Tibial artery (tissue), 4 donors: ENCODE data around the gene TAF3.
A peak's percentile ranks its signal among the peaks of the same experiment; 100 is the strongest.

Experiments
- DNase-seq, 2 donors: peaks; one replicate each; pipeline ENCODE4 v3.0.0-alpha.2; 2019
- H3K27ac ChIP-seq, 2 donors: fragments of 200-600 bp; sonication (generic) in 1 of 2; 1 replicate in 1 of 2; 2 replicates in 1 of 2; pipeline ENCODE4 v1.5.1; 2018 to 2019; ENCODE audit warnings: mild to moderate bottlenecking in 1 of 2
- H3K27me3 ChIP-seq, 2 donors: fragments of 200-600 bp; sonication (generic) in 1 of 2; one replicate each; pipeline versions ENCODE4 v1.5.1 to v1.6.0; 2016 to 2019
- H3K36me3 ChIP-seq, 3 donors: fragments of 200-600 bp; sonication (generic) in 2 of 3; one replicate each; pipeline ENCODE4 v1.5.1; 2016 to 2019; ENCODE audit warnings: mild to moderate bottlenecking in 2 of 3
- H3K4me1 ChIP-seq, 4 donors: fragments of 200-600 bp; sonication (generic) in 2 of 4; 1 replicate in 3 of 4; 2 replicates in 1 of 4; pipeline ENCODE4 v1.5.1; 2016 to 2019
- H3K4me3 ChIP-seq, 2 donors: fragments of 200-600 bp; sonication (generic) in 1 of 2; 1 replicate in 1 of 2; 2 replicates in 1 of 2; pipeline ENCODE4 v1.5.1; 2018 to 2019; ENCODE audit warnings: mild to moderate bottlenecking in 2 of 2
- H3K9me3 ChIP-seq, 3 donors: fragments of 200-600 bp; sonication (generic) in 1 of 3; one replicate each; pipeline ENCODE4 v1.5.1; 2016 to 2019
- intact Hi-C: fragments of 100-400 bp; cut with DNase I; formaldehyde crosslinking; loops from one replicate; pipeline ENCODE4 v1.15.0; 2023; ENCODE audit warnings: low total_unique reads
- TF ChIP-seq, protein P1 (sequence below), 2 experiments: fragments of 200-600 bp in 1 of 2; fragments of 450-650 bp in 1 of 2; IDR thresholded peaks; one replicate each; pipeline ENCODE4 v1.5.1; 2017 to 2019; ENCODE audit warnings: antibody characterized with exemption in 2 of 2, mild to moderate bottlenecking in 1 of 2, moderate library complexity in 1 of 2

The TAF3 gene

DNA sequence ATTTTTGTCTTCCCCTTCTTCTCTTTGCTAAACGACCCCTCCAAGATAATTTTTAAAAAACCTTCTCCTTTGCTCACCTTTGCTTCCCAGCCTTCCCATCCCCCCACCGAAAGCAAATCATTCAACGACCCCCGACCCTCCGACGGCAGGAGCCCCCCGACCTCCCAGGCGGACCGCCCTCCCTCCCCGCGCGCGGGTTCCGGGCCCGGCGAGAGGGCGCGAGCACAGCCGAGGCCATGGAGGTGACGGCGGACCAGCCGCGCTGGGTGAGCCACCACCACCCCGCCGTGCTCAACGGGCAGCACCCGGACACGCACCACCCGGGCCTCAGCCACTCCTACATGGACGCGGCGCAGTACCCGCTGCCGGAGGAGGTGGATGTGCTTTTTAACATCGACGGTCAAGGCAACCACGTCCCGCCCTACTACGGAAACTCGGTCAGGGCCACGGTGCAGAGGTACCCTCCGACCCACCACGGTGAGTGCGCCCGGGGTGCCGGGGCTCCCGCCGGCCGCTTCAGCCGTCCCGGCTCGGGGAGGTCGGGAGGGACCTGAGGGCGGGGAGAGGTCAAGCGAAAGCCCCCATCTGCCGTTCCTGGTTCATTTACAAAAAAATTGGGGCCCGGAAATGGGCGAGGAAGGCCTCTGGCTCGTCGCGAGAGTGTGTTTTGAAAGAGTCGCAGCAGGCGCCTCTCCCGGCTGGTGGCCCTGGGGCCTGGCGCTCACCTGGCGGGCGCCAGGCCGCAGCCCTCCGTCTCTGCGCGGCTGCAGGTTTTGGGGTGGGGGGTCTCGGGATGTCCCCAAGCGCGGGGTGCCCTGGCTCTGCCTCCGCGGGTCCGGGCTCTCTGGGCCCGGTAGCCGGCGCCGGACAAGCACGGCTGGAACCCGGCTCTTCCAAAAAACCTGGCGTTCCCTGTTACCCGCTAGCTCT is 237.4 kb downstream of the TAF3 start:
- Histone ChIP-seq H3K4me1 (peaks cover 0 to 53% (median 47%) of the 10 kb centered on the region in 4 donors), H3K27me3 (peaks cover 3 to 92% of the 10 kb centered on the region in 2 donors), H3K27ac (no peak overlapping the region), H3K4me3 (peak overlapping the region in 1 of 2 donors; percentile 46), H3K9me3 (no peaks in the 10 kb centered on the region), H3K36me3 (no peaks in the 10 kb centered on the region)
- TF ChIP-seq, protein P1, sequence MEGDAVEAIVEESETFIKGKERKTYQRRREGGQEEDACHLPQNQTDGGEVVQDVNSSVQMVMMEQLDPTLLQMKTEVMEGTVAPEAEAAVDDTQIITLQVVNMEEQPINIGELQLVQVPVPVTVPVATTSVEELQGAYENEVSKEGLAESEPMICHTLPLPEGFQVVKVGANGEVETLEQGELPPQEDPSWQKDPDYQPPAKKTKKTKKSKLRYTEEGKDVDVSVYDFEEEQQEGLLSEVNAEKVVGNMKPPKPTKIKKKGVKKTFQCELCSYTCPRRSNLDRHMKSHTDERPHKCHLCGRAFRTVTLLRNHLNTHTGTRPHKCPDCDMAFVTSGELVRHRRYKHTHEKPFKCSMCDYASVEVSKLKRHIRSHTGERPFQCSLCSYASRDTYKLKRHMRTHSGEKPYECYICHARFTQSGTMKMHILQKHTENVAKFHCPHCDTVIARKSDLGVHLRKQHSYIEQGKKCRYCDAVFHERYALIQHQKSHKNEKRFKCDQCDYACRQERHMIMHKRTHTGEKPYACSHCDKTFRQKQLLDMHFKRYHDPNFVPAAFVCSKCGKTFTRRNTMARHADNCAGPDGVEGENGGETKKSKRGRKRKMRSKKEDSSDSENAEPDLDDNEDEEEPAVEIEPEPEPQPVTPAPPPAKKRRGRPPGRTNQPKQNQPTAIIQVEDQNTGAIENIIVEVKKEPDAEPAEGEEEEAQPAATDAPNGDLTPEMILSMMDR (IDR thresholded peaks at IDR 0.05): no peak
- intact Hi-C loops: no loop called here
- DNase-seq: no peak

DNA sequence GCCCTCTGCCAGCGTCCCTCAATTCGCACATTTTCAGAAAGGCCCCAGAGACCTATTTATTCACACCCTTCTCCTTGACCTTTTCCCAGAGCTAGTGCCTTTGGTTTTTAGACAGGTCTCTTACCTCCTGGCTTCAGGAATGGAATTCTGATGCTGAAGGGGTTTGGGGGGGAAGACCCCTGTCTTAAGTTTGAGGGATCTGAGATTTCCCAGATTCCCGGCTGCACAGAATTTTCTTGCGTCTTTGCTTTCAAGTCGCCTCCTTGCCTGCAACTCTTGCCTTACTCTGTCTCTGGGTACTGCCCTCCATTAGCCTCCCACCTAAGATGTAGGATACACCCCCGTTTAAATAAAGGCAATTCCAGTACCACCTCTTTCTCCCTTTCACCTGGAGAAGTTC is 238.1 kb downstream of the TAF3 start:
- intact Hi-C loops: no loop called here
- Histone ChIP-seq H3K27me3 (peaks cover 1 to 90% of the 10 kb centered on the region in 2 donors), H3K4me1 (peaks cover 0 to 46% (median 40%) of the 10 kb centered on the region in 4 donors), H3K4me3 (no peak overlapping the region), H3K27ac (no peak overlapping the region), H3K36me3 (no peaks in the 10 kb centered on the region), H3K9me3 (no peaks in the 10 kb centered on the region)
- no peak for DNase-seq
- TF ChIP-seq, protein P1 (IDR thresholded peaks at IDR 0.05): no peak

DNA sequence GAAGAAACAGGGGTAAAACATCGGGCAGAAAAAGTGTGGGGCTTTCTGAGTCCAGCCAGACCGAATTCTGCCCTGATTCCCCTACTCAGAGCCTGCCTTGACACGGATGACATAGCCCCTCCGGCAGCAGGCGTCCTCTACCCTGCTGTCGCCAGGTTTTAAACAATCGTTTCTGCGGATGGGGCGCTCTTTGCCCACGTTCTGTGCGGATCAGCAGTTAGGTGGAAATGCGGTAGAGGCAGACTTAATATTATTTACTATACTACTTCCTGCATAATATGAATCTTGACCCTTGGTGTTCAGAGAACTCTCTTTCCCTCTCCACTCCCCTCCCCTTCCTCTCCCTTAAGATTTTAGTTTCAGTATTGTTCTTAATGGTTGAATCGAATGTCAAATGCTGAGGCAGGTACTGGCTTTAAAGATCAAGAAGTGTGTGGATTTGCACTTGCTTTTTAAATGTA is 238.6 kb downstream of the TAF3 start:
- DNase-seq: no peak
- Histone ChIP-seq H3K9me3 (no peaks in the 10 kb centered on the region), H3K27me3 (peaks cover 0 to 90% of the 10 kb centered on the region in 2 donors), H3K27ac (no peak overlapping the region), H3K36me3 (no peaks in the 10 kb centered on the region), H3K4me1 (peaks cover 0 to 41% (median 35%) of the 10 kb centered on the region in 4 donors), H3K4me3 (no peak overlapping the region)
- TF ChIP-seq, protein P1 (IDR thresholded peaks at IDR 0.05): no peak
- intact Hi-C loops: no loop called here

DNA sequence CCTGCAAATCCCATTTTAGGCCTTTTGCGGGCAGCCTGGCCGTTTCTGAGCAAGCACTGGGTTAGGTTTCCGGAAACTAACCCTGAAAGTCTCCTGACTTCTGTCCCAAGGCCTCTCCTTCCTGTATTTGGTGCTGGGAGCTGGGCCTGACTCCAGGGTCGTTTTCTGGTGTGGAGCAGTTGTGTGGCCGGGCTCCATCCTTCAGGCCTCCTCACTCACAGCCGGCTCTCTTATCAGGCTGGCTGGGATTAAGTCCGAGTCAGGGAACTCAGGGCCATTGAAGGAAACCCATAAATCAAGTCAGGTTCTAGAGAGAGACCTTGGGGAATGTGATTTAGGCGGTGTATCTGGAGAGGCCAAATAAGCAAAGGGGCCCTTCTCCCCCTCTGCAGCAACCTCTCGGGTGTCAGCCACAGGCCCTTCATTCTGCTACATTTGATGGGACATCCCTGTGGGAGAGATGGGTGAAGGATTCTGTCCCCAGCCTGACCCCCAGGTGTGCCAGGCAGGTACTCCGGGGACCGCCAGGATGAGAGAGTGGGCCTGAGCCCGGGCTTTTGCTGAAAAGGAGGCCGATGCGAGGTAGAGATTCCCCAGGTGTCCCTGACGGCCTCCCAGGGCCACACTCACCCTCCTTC is 239.4 kb downstream of the TAF3 start:
- Histone ChIP-seq H3K4me3 (no peak overlapping the region), H3K4me1 (peaks cover 0 to 32% (median 27%) of the 10 kb centered on the region in 4 donors), H3K36me3 (no peaks in the 10 kb centered on the region), H3K27ac (no peak overlapping the region), H3K27me3 (peaks cover 0 to 90% of the 10 kb centered on the region in 2 donors), H3K9me3 (no peaks in the 10 kb centered on the region)
- intact Hi-C loops: no loop called here
- TF ChIP-seq, protein P1 (IDR thresholded peaks at IDR 0.05): no peak
- no peak for DNase-seq

DNA sequence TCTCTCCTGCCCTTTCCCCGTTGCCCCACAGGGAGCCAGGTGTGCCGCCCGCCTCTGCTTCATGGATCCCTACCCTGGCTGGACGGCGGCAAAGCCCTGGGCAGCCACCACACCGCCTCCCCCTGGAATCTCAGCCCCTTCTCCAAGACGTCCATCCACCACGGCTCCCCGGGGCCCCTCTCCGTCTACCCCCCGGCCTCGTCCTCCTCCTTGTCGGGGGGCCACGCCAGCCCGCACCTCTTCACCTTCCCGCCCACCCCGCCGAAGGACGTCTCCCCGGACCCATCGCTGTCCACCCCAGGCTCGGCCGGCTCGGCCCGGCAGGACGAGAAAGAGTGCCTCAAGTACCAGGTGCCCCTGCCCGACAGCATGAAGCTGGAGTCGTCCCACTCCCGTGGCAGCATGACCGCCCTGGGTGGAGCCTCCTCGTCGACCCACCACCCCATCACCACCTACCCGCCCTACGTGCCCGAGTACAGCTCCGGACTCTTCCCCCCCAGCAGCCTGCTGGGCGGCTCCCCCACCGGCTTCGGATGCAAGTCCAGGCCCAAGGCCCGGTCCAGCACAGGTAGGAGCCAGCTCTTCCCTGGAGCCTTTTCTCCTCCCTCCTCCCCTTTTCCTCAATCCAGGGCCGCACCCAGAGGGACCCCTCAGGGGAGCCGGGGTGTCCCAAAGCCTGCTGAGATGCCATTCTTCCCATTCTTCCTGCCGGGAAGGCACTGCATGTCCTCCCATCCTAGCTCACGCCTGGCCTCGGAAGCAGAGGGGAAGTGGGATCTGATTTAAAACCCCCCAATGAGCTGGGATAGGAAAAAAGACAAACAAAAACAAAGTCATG is 240.2 kb downstream of the TAF3 start:
- Histone ChIP-seq H3K9me3 (no peaks in the 10 kb centered on the region), H3K27ac (no peak overlapping the region), H3K27me3 (peaks cover 0 to 90% of the 10 kb centered on the region in 2 donors), H3K4me3 (no peak overlapping the region), H3K36me3 (no peaks in the 10 kb centered on the region), H3K4me1 (peaks cover 0 to 25% (median 21%) of the 10 kb centered on the region in 4 donors)
- TF ChIP-seq, protein P1 (IDR thresholded peaks at IDR 0.05): no peak
- no peak for DNase-seq
- intact Hi-C loops: no loop called here
